LNCAP (cell line): ENCODE results near the gene ERN1.

Experiments
- CTCF ChIP-seq: fragments of 450-650 bp; IDR thresholded peaks from 2 replicates; pipeline ENCODE4 v1.5.1; 2017; ENCODE audit warnings: mild to moderate bottlenecking

ERN1 gene

DNA sequence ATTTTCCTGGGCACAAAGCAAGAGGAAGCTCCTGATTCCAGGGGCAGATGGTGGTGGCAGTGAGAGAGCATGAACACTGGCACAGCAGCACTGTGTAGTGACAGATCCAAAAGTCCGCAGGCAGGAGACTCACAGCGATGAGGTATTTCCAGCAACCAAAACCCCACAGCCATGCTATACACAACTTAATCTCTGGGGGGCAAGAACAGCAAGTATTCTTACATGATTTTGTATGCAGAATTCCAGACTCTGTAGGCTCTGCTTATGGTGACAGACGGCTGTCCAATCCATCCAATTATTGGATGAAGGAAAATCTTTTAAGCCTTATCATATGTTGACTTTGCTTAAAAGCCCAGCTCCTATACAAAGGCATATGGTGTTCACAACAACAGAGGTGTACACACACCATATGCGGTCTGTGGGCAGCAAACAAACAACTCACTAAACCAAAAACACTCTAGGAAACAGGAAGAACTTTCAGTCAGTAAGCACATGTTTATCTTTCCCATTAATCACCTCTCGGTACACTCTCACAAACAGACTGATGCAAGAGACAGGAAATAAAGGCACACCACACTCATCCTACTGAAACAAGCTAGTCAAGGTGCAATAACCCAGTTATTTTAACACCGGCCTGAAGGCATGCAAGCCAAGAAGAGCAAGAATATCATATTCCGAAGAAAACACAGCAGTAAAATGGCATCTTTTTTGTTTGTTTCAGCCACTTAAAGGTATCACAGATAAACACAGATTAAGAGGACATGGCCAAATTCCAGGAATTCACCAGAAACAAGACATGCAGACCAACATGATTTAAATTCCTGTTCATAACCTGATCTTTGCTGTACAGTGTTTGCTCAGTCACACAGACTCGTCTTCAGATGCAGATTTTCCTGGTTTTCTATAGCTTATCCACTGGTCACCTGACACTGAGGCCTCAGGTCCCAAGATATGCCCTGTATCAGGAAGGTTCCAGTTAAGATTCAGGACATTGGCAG is 47.8 kb downstream of the ERN1 start:
- no peak for TF ChIP-seq CTCF

DNA sequence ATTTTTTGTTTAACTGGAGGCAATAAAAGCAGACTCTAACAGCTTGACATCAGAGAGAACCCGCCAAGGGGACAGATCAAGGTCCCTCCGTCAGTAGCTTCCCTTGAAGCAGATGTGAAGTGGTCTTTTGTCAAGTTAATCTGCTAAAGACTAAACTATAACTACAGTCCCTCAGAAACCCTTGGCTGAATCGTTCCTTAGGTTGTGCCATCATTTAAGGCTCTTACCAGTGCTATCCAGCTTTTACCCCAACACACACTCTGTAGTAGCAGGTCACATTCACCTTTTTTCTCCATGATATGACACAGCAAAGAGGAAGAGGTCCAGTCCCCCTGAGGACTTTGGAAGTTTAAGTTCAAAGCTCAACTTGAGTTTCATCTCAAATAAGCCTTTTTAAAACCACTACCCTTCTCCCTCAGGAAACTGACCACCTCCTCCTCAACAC is 49.7 kb downstream of the ERN1 start:
- TF ChIP-seq CTCF, result no peak

DNA sequence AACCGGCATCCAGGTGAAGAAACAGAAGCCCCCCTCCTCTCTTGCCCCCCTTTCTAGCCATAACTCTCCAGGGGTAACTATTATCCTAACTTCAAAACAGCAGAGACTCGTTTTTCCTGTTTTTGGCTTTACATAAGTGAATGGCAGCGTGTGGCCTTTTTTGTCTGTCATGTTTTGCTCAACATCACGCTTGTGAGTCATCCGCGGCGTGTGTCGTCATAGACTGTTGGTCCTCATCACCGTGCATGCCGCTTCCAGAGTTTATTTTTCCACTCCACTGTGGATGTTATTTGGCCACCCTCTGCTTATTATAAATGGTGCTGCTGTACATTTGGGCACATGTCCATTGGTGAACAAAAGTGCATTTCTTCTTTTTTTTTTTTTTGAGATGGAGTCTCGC is 52.6 kb downstream of the ERN1 start:
- TF ChIP-seq CTCF, result no peak

- no peak for TF ChIP-seq CTCF
Observed at GRCh38 chr17:64075913-64076312, 54.0 kb downstream of the ERN1 start.

DNA sequence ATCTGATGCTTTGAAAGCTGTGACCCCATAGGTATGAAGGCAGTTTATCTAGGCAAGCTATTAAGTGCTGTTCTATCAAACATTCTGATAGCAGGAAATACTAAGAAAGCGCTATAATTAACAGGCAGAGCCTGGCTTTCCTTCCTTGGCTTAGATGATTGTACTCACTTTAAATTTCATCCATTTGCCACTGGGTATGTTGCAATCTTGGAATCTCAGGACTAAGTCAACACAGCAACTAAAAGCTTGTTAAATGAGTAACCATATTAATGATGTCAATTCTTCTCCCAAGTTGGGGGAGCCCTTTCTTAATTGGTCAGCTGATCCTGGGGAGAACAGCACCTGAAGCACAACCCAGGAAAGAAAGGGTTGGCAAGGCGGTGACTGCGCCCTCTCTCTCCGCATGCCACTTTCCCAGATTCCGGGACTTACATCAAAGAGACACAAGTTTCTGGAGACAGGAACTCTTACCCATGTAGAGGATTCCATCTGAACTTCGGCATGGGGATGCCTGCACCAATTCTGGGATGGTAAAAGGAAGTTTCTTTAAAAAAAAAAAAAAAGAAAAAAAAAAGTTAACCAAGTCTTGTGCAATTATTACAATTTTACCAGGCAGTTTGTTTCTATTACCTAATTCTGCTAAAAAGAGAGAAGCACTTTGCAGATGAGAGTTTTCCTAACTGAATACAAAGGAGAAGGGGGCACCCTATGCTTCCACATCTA is 55.1 kb downstream of the ERN1 start:
- TF ChIP-seq CTCF, result no peak

DNA sequence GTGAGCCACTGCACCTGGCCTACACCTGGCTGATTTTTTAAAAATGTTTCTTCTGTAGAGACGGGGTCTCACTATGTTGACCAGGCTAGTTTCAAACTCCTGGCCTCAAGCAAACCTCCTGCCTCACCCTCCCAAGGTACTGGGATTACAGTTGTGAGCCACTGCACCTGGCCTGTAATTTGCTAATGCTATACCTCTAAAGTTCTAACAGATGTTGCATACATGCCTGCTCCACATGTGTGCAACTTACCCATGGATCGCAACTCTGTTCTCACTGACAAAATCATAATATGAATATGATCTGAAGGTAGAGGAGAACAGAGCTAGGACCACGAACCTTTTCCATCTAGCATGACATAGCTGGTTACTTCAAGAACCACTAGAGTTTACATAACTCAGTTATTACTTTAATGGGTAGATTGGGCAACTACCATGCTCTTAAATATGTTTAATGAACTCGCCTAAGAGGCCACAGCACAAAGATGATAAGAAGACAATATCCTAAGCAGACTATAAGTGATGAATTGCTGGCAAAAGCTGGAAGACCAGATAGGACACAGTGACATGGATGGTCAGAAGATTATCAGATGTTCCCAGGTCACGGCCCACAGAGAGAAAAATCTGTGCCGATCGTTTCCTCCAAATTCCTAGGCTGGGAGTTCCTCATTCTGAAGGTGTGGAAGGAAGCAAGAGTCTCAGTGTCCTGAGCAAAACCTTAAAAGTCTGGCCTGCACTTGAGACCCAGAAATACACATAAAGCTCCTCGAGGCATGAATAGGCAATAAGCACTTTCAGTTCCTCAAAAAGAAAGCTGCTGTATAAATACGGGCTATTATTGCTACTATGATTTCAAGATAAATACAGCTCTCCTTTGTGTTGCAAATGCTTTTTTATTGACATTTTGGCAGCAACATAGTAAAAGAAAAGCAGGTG is 55.9 kb downstream of the ERN1 start:
- no peak for TF ChIP-seq CTCF

DNA sequence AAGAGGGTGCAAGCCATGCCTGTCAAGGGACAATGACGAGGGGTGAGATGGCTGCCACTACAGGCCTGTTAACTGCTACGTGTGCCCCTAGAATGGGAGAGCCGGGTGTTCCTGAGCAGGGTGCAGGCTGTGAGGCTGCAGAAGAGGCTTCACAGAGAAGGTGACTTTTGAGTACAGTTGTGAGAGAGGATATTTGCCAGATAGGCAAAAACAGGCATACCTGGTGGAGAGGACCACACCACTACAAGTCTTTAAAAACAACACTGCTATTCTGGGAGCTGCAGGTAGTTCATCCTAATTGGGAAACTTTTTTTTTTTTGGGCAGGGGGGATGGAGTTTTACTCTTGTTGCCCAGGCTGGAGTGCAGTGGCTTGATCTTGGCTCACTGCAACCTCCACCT is 58.8 kb downstream of the ERN1 start:
- TF ChIP-seq CTCF, result no peak
